Mammary epithelial cell (primary cell): ENCODE results near the gene PAX5.

Source experiments
- CTCF ChIP-seq, 2 donors: IDR thresholded peaks in 1 of 2; conservative IDR thresholded peaks in 1 of 2; 2 replicates each; pipeline ENCODE4 v1.5.1; 2011 to 2012; ENCODE audit warnings: inconsistent platforms in 2 of 2, low read length in 2 of 2, mild to moderate bottlenecking in 2 of 2, control low read depth in 1 of 2, low read depth in 1 of 2; ENCODE audit not compliant: insufficient read depth in 1 of 2; ENCODE audit errors: extremely low read depth in 1 of 2
- EZH2 ChIP-seq: IDR thresholded peaks from 2 replicates; pipeline ENCODE4 v1.6.1; 2012; ENCODE audit warnings: low read length, inconsistent platforms, borderline replicate concordance

- TF ChIP-seq CTCF (conservative IDR thresholded peaks at IDR 0.05 in 1 of 2, IDR thresholded peaks at IDR 0.05 in 1 of 2; ENCODE audit: extremely low read depth in 1 of 2, insufficient read depth in 1 of 2, low read depth in 1 of 2, low read length in 2 of 2): peak in 1 of 2 donors; percentile 32
- no peak for TF ChIP-seq EZH2
Measured at GRCh38 chr9:36974731-36975130, 59.3 kb downstream of the PAX5 start.
